GM19467 (cell line): ENCODE measurements around the gene CHRNA1.

Experiments used
- ATAC-seq: cut with Tn5 transposase; IDR thresholded peaks from one replicate; pipeline ENCODE4 v1.9.1; 2021; ENCODE audit warnings: mild to moderate bottlenecking, moderate library complexity; ENCODE audit not compliant: unreplicated experiment

The CHRNA1 gene

GRCh38 chr2:174784316-174784715, 20.0 kb upstream of the CHRNA1 start:
- ATAC-seq = no peak

GRCh38 chr2:174781996-174782395, 17.7 kb upstream of the CHRNA1 start:
- ATAC-seq = no peak

DNA sequence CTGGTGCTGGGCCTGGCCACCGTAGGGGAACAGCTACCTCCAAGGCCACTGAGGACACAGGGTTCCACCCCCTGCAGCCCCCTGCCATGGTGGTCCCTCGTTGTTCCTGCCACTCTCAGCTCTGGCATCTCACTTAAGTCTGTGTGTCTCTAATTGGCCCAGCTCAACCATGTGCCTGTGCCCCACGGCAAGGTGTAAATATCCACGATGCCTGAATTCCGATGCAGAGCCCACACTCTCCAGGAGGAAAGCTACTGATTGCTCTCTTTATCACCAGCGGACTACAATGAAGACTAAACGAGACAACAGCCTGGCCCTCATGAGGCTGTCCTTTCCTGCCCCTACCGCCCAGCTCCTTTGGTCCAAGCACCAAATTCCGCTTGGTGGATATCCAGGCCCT, 17.0 kb upstream of the CHRNA1 start:
- ATAC-seq = no peak

- no peak for ATAC-seq
Observed at GRCh38 chr2:174780856-174781255, 16.6 kb upstream of the CHRNA1 start.

- no peak for ATAC-seq
Observed at GRCh38 chr2:174780191-174780840, 16.0 kb upstream of the CHRNA1 start.

DNA sequence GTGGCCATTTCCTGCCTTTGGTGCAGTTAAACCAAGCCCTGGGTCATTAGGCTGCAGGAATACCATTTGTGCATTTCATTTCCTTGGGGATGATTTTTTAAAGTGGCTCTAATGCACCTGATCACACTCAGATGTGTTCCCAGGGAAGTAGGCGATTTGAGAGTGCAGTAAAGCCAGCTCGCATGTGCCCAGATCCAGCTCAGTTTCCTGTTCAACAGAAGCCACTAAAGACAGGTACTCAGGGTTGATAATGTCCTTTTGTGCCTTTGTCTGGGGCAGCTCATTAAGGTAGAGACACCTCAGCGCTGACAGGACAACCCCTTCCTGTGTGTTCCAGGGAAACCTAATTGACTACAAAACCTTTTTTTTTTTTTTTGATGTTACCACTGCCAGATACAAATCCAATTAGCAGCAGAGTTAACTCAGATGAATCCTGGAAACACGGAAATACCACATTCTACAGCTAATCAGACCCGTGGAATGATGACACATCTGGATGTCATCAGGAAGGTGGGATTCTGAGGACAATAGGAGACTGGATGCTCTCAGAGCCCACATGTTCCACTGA, 15.2 kb upstream of the CHRNA1 start:
- no peak for ATAC-seq

DNA sequence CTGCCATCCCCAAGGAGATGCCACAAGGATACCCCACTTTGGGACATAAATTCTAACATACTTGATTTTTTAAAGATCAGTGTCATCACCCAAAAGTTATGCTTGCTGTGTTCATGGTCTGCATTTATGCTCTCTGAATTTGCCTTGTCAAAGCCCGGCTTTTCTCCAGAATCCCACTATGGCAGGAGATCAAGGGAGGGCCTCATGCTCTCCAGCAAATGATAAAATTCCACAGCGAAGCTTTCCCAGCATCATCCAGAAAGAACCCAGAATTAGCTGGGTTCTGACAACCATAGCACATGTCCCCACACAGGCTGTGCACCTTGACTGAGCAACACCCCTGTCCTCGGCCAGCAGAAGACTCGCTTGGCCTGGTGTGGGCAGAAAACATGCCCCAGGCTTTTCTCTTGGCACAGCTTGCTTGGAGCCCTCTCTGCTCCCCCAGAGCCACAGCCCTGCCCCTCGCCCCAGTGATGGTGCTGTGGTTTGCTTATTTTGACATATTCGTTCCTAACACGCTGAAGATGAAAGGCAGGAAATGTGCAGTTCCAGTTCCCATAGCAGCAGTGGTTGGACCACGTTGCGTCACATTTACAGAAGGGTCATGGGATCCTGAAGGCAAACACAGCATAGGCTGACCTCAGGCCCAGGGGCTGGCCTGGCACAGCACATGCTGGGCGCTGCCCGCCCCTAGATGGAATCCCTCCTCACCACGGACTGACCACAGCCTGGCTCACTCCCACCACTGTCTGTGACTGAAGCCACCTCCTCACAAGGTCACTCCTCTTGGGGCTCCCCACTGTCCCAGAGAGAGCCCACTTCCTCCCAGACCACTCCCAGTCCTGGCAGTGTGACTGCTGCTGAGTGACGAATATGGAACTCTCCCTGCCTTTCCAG, 14.1 kb upstream of the CHRNA1 start:
- ATAC-seq = no peak

DNA sequence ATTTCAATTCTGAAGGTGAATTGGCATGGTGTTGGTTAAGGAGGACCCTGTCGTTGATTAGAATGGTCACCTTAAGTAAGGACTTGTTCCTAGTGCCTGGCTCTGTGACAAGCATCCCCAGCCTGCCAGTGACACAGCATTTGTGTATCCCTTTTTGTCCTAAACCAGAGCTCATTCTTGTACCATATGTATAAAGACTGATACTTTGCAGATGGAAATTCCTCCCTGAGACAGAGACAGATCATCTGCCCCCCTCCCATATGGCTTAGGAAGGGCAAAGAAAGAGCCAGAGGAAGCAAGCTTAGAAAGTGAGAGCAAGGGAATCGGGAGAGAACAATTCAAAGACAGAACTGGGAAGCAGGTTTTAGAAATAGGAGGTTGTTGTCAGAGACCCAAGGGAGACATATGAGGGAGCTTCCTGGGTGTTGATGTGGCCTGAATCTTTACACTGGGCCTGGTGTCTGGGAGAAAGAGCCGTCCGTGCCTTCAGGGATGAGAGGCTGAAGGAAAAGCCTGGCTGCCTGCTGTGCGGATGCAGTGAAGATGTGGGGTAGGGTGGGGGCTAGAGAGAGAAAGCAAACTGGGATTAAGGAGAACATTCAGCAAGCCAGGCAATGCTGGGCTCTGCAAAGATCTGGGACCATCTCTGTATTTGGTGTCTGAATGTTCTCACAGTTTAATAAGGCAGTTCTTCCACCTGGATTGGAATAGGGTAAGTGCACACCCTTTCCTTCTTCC, 13.2 kb upstream of the CHRNA1 start:
- no peak for ATAC-seq

DNA sequence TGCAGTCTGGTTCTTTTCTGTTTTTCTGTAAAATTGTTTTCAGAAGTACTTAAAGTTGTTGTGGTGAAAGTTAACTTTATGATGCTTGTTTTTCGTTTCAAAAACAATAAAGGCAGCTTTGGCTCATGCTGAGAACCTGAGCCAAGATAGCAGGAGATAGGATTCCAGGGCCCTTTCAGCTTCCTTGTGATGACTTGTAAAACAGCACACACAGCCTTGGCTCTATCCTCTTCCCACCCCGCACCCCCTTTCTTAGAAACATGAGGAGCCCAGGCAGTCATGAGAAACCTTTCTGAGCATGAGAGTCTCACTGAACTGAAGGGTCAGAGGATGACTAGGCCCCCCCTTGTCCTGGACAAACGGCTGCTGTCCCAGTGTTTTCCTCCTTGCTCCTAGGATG, 12.4 kb upstream of the CHRNA1 start:
- no peak for ATAC-seq

GRCh38 chr2:174776223-174776622, 12.0 kb upstream of the CHRNA1 start:
- no peak for ATAC-seq

GRCh38 chr2:174775571-174775980, 11.3 kb upstream of the CHRNA1 start:
- ATAC-seq = no peak

DNA sequence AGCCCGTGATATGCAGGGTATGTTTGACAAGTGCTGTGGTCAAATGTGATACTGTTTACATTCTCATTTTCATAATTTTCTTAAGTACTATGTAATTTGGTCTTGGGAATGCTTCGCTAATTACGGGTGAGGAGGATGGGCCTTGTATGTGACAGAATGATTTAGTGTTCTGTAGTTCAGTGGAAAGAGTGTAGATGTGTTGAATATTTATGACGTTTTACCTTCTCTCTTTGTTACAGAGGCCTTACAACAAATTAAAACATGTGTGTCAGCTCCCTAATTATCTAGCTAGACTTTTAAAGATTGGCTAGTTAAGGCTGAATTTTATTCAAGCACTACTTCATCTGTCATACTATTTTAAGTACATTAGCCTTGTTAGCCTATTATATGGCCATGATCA, 10.6 kb upstream of the CHRNA1 start:
- ATAC-seq = no peak

DNA sequence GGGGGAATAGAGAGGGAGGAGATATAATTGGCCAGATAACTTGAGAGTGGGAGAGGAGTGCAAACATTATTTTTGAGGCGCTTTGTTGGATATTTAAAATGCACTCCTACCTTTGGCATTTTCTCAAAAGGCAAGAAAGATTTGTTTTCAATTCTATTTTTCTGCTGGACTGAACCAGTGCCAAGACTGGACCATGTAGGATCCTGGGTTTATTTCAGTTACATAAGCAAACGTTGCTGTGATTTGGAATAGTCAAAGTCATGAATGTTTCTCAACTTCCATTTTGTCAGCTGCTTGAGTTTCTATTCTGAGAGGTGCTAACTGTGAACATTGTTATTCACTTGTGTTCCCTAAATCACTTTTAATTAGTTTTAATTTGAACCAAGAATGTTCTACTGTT, 8.9 kb upstream of the CHRNA1 start:
- no peak for ATAC-seq

GRCh38 chr2:174772472-174772801, 8.2 kb upstream of the CHRNA1 start:
- no peak for ATAC-seq

DNA sequence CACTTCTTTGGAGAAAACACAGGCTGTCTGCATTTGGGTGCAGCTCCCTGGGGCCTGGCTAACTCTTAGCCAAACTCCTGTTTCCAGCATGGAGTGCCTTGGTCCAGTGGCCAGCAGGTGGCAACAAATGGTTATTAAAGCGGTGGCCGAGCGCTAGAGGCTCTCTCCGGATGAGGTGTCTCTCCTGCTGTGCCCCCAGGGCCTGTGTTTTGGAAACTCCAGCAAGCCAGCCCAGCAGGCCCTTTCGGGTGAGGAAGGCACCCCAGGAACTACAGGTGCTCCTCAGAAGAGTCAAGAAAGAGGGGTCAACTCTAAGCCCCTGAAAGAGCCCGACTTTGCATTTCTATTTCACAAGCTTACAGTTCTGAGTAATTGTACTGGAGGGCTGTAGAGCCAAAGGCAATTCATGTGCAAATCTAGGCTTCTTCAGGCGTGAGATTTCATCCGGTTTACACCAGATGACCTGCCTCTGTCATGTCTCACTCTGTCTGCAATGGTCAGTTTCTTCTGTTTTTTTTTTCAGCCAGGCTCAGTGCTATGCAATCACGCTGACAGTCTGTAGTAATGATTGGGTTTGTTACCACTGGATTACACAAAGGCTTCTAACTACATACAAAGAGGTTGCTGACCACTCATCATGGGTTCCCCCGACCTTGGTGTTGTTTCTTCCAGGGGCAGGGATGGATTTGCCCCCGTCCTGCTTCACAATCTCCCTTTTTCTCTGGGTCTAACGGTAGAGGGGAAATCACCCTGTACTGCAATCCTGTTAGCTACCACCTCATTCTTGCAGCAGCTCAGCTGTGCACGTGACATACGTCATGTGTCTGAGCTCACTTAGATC, 7.6 kb upstream of the CHRNA1 start:
- ATAC-seq = peak; percentile 77

DNA sequence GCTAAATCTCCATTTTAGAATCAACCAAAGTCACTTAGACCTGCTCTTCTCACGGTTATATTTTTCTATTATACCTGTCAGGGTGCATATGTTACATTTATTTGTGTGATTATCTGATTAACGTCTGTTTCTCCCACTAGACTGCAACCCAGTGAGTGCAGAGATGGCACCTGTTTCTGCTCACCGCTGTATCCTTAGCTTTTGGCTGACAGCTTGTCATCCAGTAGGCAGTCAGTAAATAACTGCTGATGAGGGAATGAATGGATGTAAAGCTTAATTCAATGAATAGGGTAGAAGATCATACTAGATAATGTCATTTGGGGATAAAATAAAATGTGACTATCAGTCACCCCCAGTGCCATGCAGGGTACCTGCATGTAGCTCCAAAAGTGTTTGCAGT, 6.9 kb upstream of the CHRNA1 start:
- no peak for ATAC-seq

- no peak for ATAC-seq
Observed at GRCh38 chr2:174768557-174768956, 4.3 kb upstream of the CHRNA1 start.

DNA sequence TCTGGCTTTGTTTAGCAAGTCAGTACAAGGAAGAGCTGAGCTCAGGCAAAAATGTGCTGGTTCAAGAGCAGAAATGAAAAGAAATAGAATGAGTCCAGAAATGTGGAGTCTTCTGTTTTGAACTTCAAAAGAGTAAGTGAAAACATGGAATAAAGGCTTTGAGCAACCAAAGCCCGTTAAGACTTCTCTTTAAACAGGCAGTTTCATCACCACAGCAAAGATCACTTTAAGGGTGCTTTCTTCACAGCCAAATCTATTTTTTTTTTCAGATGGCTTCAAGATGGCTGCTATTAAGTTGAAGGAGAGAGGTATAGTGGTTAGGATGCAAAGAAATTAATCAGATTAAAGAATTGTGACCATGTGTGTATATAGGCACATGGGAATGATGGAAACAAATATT, 2.0 kb upstream of the CHRNA1 start:
- no peak for ATAC-seq

DNA sequence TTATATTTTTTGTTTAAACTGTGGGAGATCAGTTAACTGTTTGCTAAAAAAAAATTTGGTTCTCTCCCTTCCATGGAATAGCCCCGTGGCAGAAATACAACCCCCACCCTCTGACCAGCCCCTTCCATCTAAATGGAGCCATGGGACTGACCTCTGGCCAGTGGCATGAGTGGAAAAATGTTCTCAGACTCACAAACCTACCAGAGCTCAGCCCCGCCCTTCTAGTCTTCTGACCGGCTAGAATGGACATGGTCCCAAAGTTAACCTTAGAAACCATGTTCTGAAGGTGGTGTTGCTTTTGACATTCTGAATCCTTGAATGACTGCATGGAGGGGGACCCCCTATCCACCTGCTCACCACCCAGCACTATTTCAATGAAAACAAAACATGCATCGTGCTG, 1.3 kb upstream of the CHRNA1 start:
- ATAC-seq = no peak

DNA sequence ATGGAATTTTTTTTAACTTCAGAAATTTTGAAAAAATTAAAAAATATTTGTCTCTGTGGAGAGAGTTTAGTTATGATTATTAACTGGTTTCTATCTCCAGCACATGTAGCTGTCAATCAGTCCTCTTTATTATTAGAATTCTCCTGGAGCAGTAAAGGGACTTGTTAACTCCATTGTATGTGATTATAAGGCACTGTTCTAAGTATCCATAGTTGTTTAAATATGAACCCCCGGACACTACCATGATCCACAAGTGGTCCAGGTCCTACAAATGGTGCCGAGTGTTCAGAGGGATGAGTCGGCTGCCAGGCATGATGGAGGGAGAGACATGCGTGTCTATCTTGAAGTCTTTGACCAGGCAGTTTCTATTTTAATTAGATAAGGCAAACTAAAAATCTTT, 492 bp downstream of the CHRNA1 start:
- ATAC-seq = no peak

DNA sequence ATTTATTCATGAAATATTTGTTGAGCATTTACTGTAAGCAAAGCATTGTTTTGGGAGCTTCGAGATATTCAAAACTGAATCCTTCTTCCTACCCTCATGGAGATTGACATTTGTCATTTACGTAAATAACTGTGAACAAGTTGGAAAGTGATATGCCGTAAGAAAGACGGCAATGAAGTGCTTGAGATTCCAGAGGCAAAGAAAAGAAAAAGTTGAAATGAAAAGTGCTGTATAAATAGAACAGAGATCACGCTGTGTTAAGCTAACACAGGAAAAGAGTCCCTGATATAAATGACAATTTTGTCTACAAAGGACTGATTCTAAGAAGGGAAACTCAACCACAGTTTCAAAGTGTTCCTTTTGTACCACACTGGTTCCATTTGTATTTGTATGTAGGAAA, 1.8 kb downstream of the CHRNA1 start:
- ATAC-seq = no peak
